T47D (cell line): ENCODE data around the gene ELAVL2.

ENCODE experiments used
- DNase-seq, 2 experiments: peaks; one replicate each; pipeline versions ENCODE4 v3.0.0 to v3.0.0-alpha.2; 2011 to 2012; ENCODE audit warnings: low read depth in 1 of 2, low spot score in 1 of 2
- JUND ChIP-seq: IDR thresholded peaks from 2 replicates; pipeline ENCODE4 v1.6.1; 2012; ENCODE audit warnings: low read depth
- in situ Hi-C: cut with HindIII; loops from 2 replicates; pipeline ENCODE4 v1.10.0; 2016; ENCODE audit warnings: low sequenced_read_pairs, low pct_unique_long_range_greater_than_20kb

Gene ELAVL2

GRCh38 chr9:23677446-23677845, 148.6 kb downstream of the ELAVL2 start:
- DNase-seq = no peak
- TF ChIP-seq JUND = no peak
- in situ Hi-C loops = no loop called here

DNA sequence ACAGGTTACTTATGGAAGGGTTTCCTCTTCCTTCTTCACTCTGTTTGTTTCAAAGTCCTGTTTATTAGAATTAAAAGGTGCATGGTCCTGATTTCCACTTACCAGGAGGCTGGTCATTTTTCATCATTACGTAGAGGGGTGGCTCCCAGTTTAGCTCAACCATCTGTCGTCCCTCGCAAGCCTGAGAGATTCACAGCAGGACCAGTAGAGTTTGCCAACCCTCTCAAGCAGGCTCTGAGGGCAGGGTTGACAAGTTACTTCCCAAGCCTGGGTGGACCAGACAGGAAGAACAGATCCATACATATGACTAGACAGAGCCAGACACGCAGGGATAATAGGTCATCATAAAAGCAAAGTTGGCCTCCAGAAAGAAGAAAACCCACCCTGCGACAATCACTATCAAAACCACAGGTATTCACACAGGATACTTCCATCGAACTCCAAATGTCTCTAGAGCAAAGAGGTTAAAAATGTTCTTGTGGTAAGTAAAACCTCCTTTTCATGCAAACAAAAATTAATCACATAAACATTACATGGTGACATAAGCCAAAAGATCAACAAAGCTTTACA, 151.9 kb downstream of the ELAVL2 start:
- in situ Hi-C loops = no loop called here
- no peak for DNase-seq
- no peak for TF ChIP-seq JUND

- no peak for DNase-seq
- in situ Hi-C loops = no loop called here
- no peak for TF ChIP-seq JUND
These were observed 153.9 kb downstream of the ELAVL2 start for GRCh38 chr9:23672151-23672550.

DNA sequence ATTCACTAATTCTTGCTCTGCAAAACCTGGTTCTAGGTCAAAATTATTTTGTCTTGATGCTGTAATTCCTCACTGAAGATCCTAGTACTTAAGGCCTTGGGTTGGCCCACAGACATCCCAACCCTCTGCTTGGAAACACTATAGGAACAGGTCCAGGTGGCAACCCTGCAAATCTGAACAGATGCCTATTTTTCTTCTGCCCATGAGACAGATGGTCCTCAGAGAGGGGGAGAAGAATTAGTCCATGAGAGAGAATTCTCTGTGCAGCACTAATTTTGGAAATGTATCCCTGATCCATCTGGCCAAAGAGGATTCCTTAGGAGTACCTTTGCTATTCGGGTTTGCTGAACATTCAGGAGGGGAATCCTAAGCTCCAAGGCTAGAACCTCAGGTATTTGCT, 156.3 kb downstream of the ELAVL2 start:
- in situ Hi-C loops = no loop called here

GRCh38 chr9:23665635-23666034, 160.4 kb downstream of the ELAVL2 start:
- no peak for TF ChIP-seq JUND
- in situ Hi-C loops = no loop called here

More for the DNA sequence above, 156.3 kb downstream of the ELAVL2 start:
- DNase-seq = no peak
- TF ChIP-seq JUND = no peak

GRCh38 chr9:23665051-23665450, 161.0 kb downstream of the ELAVL2 start:
- TF ChIP-seq JUND = no peak
- DNase-seq = no peak
- in situ Hi-C loops = no loop called here

More at GRCh38 chr9:23665635-23666034, 160.4 kb downstream of the ELAVL2 start:
- DNase-seq = no peak

GRCh38 chr9:23663946-23664345, 162.1 kb downstream of the ELAVL2 start:
- TF ChIP-seq JUND = no peak
- in situ Hi-C loops = no loop called here
- no peak for DNase-seq

DNA sequence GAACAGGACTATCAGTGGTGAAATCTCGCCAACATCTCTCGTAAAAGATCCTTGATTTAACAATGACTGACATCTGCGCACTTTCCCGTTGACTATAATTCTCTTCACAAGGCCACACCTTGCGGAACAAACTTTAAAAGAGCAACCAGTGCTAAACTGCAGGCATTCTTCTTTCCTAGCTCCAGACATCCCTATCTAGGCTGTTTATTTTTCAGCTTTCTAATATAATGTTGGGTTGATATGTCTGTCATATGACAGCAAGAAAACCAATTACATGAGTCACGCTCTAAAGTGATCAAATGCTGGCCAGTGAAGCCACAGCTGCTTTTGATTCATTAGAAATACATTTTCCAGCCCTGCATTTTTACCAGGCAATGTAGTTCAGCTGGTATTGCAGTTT, 162.5 kb downstream of the ELAVL2 start:
- DNase-seq = no peak
- no peak for TF ChIP-seq JUND
- in situ Hi-C loops = no loop called here

DNA sequence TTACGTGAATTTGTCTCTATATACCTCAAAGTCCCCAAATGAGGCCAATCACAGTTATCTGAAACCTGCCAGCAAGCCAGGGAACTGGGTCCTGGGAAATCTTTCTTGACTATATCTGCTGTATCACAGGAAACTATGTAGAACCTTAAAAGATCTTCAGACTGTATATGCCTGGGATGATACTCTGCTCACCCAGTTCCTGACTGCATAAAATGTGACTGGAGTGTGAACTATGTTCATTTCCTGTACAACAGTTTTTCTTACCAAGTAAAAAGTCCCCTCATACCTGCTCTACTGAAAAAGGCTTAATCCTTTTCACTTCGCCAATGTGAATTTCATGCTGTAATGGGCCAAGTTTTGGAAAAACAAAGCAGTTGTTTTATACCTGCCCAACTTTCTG, 162.9 kb downstream of the ELAVL2 start:
- in situ Hi-C loops = no loop called here
- TF ChIP-seq JUND = no peak
- no peak for DNase-seq

- in situ Hi-C loops = no loop called here
- DNase-seq = no peak
- TF ChIP-seq JUND = no peak
These were observed 163.7 kb downstream of the ELAVL2 start for GRCh38 chr9:23662320-23662719.

DNA sequence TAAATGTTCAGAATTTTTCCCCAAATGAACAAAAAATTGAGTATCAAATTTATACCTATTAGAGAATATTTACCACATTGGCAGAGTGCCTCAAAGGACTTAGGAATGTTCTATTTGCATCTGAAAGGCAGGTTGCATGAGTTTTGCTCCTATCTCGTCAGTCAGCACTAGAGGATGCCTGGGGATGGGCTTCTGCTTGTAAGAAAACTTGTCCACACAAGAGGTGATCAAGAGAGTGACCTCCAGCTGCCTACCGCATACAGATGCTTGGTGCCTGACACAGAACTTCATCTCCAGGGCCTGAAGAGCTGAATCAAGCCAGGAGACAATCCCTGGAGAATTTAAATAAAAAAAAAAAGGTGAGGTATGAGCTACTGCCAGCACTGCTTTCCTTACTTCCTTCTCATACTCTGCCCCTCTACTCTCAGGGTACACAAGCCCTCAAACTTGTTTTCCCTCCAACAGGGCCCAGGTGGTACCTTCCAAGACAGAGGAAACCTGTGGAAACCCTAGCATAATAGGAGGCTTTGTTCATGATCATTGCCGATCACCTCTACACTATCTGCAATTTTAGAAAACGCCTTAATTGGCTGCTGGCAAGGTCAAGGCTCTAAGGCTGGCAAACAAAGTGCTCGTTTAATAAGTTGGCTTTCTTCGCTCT, 166.6 kb downstream of the ELAVL2 start:
- no peak for TF ChIP-seq JUND
- in situ Hi-C loops = no loop called here
- DNase-seq = no peak

DNA sequence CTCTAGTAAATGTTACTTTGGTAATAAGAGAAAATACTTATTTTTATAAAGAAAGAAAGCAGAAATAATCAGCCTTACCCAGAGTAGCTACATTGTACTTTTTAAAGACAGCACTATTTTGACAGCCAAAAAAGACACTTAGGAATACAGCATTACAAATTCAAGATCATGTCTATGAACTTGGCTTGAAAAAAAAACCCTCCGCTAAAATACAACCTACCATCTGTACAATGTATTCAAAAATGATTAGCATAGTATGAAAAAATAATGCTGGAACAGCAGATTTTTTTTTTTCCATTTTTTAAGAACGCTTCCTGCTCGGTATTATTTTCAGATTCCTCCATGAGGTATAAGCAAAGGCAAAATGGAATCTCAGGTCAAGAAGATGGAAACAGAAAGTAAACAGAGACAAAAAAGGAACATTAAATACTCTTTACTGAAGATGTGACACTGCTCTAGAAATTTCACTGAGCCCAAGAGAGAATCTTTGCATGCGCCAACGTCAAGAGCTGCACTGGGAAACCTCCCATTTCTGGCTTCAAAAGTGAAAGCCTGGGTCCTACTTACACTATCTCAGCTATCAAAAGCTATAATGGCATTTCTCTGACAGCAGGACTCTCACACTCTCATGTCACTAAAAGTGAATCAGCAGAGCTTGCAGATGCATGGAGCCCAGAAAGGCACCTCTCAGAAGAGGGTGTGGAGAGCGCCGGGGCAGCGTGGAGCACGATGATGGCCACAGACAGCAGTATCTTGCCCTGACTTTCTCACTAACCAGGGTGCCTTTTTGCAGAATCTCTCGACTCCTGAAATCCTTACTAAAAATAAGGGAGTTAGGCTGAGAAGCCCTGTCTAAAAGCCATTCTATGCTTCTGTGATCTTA, 167.4 kb downstream of the ELAVL2 start:
- in situ Hi-C loops = no loop called here
- no peak for DNase-seq
- TF ChIP-seq JUND = no peak

DNA sequence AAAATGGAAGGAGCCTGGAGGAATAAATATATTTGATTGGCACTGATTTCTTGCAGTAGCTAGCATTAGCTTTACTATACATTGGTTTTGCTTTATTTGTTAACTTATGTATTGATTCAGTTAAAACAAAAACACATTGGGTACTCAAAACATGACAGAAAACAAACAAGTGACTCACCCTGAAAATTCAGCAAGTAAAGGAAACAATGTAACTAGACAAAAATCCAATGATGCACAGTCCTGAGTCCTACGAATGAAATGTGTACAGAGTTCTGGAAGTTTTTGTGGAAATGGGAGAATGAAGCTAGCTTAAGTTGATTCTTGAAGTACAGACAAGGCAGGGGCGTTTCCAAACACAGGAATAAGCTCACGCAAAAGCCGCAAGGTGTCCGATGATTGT, 175.0 kb downstream of the ELAVL2 start:
- TF ChIP-seq JUND = no peak
- in situ Hi-C loops = no loop called here
- no peak for DNase-seq
